GM08714 (cell line): ENCODE data around the gene CCK.

Source experiments
- H3K4me3 ChIP-seq: fragments of 200-500 bp; sonication (Bioruptor generic); 2 replicates; pipeline ENCODE4 v1.5.1; 2014; ENCODE audit warnings: mild to moderate bottlenecking, low read length, inconsistent platforms
- ZNF274 ChIP-seq: IDR thresholded peaks from 2 replicates; pipeline ENCODE4 v1.6.1; 2012; ENCODE audit warnings: mild to moderate bottlenecking, low read depth, low read length

CCK gene

DNA sequence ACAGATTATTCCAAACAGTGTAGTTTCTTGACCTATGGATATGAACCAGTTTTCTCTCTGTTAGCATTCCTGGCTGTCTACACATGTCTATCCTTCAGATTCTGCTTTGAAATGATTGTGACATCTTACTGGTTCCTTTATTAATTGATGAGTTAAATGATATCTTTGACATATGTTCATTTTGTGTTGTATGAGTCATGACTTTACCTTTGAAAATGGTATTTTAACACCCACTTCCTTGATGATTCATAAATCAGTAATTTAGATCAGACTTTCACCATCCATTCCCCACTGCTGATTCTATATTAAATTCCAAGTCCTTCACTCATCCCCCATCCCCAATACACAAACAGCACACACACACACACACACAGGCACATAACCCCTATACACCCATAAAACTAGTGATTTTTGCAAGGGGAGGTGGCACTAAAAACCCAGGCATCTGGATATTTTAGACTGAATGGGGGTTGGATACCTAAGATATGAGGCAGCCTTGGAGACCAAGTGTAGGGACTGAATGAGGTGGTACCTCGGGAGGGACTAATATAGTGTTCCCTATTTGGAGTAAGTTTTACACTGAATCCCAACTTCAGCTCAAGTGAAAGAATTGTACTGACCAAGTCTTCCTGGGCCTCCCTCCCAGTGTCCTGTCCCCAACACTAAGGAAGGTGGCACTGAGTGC, 9.7 kb downstream of the CCK start:
- H3K4me3 ChIP-seq: no peak overlapping the region

DNA sequence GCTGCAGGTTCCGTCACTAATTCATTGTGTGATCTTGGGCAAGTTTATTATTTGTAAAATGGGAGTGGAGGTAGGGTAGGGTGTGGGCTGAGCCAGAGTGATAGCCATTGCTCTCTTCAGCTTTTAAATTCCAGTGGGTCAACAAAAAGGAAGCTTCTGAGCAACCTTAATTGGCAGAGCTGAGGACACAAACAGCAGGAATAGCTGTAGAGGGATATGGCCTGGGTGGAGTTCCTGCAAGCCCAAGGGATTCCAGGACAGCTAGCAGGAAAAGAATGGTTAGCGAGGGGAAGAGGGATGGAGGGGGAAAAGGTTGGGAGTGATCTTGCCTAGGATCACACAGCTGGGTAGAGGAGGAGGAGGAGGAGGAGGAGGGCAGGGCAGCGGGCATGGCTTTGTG, 11.4 kb downstream of the CCK start:
- no peak overlapping the region for H3K4me3 ChIP-seq
- no peak for TF ChIP-seq ZNF274

More for the DNA sequence above, 9.7 kb downstream of the CCK start:
- TF ChIP-seq ZNF274: no peak

DNA sequence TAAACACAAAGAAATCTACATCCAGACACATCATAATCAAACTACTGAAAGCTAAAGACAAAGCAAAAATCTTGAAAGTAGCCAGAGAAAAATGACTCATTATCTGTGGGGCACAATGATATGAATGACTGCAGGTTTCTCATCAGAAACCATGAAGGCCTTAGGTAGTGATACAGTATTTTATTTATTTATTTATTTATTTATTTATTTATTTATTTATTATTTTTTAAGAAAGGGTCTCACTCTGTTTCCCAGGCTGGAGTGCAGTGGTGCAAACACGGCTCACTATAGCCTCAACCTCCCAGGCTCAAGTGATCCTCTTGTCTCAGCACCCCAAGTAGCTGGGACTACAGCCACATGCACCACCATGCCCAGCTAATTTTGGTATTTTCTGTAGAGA, 15.2 kb downstream of the CCK start:
- TF ChIP-seq ZNF274: no peak

DNA sequence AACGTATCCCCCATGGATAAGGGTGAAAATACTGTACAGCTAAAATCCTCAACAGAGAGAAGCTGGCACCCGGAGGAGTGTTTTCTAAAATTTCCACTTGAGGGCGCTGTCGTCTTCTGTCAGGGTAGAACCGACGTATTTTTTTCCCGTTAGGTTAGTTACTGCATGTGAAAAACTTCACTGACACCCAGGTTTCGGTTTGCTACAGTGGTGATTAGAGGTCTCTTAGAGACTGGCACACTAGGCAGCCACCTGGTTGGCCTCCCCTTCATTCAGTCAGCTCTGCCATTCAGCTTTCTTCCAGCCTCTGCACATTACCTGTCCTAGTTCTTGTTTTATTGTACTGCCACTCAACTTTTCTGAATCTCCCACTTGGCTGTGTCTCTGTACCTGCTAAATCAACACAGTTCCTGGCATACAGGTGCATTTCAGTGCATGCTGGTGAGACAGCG, 18.4 kb downstream of the CCK start:
- no peak overlapping the region for H3K4me3 ChIP-seq

More for the DNA sequence above, 15.2 kb downstream of the CCK start:
- H3K4me3 ChIP-seq: no peak overlapping the region

DNA sequence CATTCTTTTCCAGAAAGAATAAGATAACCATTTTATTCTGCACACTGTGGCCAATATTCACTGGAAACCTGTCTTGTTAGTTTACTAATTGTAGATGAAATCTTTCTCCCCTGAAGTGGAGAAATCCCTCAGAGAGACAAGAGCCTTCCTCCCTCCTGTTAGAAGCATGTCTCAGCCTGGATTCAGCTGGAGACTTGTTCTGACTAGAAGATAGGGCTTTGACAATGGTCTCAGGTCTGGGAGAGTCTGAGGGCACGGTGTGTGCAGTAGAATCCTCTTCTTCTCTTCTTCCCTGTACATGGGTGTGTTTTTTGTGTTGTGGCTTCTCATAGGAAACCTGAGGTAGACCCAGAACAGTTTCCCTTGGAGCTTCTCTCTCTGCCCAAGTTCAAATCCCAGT, 19.9 kb downstream of the CCK start:
- TF ChIP-seq ZNF274: no peak
- H3K4me3 ChIP-seq: no peak overlapping the region

More for the DNA sequence above, 18.4 kb downstream of the CCK start:
- no peak for TF ChIP-seq ZNF274

DNA sequence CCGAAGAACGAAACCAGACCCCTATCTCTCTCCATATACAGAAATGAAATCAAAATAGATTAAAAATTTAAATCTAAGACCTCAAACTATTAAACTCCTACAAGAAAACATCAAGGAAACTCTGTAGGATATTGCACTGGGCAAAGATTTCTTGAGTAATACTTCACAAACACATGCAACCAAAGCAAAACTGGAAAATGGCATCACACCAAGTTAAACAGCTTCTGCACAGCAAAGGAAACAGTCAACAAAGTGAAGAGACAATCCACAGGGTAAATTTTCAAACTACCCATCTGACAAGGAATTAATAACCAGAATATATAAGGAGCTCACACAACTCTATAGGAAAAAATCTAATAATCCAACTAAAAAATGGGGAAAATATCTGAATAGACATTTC, 29.4 kb downstream of the CCK start:
- TF ChIP-seq ZNF274: no peak

DNA sequence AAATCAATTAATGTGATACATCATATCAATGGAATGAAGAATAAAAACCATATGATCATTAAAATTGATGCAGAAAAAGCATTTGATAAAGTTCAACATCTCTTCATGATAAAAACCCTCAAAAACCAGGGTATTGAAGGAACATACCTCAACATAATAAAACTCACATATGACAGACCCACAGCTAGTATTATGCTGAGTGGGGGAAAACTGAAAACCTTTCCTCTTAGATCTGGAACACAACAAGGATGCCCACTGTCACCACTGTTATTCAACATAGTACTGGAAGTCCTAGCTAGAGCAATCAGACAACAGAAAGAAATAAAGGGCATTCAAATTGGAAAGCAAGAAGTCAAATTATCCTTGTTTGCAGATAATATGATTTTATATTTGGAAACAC, 30.5 kb downstream of the CCK start:
- no peak overlapping the region for H3K4me3 ChIP-seq
- no peak for TF ChIP-seq ZNF274

More for the DNA sequence above, 29.4 kb downstream of the CCK start:
- no peak overlapping the region for H3K4me3 ChIP-seq

DNA sequence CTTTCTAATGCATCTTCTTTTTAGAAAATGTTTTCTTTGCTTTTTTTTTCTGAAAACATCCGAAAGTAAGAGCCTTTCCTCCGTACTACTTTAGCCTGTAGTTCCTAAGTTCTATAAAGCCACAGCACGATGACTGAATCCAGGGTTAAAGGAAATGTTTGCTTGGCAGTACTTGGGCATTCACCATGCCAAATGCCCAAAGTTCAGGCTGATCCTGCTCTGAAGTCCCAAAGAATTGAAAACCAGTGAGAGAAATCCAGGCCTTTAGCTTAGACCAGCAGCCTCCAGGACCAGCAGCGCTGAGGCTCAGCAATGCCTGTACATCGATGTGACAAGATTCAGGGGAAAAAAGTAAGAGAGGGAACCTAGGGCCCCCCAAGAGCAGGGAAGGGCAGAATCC, 35.1 kb downstream of the CCK start:
- no peak for TF ChIP-seq ZNF274

DNA sequence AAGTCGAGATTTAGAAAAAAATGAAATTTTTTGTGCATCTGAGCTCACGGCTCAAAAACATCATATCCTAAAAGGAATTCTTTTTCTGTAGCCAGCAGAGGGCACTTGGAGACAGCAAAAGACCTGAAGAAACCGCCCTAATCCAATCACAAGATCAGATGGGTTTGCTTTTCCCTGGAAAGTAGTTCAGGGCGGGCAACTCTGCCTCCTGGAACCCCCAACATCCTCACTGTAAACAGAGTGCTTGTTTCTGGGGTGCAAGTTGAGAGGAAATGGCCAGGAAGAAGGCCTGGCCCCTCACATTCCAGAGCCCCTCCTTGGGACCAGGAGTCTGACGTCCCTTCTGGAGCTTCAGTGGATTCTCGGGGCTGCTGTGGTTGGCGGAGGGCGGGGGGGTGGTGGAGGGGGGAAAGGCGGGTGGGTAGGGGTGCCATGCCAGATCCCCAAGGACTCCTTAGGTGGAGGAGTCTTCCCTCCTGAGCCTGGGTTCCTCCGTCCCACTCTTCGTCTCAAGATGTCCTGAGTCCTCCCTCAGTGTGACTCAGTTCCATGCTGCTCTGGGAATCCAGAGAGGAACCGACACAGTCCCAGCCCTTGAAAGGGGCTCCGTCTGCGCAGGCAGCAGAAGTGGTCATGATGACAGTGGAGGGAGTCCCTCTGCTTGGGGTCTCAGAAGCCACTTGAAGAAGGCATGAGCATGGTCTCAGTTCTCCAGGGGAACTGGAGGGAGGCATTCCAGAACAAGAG, 35.9 kb downstream of the CCK start:
- TF ChIP-seq ZNF274: no peak
- H3K4me3 ChIP-seq: no peak overlapping the region

More for the DNA sequence above, 35.1 kb downstream of the CCK start:
- no peak overlapping the region for H3K4me3 ChIP-seq

DNA sequence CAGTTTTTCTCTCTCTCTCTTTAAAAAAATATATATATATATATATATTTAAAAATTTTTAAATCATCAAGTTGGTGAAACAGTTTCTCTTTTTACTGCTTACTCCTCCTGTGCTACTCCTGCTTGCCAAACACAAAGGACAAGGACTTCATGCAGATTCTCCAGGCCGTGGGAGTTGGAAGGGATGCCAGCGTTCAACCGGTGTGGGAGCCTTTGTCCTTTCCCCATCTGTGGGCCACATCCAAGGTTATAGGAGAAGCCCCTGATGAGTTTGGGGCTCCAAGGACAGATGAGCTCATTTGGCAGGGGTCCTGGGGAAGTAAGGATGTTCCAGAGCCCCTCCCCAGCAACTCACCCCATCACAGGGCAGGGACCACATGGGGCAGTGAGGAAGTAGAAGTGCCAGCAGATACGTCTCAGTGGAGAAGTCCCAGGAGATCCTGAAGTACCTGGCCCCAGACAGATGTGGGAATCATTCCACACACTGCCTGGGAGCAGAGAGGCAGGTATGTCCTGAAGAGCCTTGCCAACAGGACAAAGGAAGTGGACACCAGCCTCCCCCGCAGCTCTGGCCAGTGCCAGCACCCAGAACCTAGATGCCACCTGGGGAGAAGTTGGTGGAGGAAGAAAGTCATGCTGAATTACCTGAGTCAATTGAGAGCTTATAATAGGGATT, 36.6 kb downstream of the CCK start:
- H3K4me3 ChIP-seq: no peak overlapping the region
- TF ChIP-seq ZNF274: no peak

DNA sequence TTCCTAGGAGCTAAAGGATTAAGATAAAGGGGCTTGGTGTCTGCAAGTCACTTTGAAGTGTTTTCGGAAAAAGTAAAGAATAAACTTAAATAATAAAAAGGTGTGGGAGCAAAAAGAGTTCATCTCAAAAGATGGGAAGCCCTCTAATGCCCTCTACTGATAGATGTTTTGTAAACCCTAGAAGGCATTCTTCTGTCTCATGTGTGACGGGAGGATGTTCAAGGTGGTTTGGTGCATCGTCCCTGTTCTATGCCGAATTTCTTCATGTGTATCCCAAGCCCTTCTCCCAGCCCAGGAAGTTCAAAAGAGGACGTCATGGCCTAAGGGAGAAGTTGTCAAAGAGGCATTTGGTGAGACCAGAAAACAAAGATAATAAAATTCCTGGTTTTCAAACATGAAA, 37.2 kb downstream of the CCK start:
- no peak for TF ChIP-seq ZNF274
- no peak overlapping the region for H3K4me3 ChIP-seq

DNA sequence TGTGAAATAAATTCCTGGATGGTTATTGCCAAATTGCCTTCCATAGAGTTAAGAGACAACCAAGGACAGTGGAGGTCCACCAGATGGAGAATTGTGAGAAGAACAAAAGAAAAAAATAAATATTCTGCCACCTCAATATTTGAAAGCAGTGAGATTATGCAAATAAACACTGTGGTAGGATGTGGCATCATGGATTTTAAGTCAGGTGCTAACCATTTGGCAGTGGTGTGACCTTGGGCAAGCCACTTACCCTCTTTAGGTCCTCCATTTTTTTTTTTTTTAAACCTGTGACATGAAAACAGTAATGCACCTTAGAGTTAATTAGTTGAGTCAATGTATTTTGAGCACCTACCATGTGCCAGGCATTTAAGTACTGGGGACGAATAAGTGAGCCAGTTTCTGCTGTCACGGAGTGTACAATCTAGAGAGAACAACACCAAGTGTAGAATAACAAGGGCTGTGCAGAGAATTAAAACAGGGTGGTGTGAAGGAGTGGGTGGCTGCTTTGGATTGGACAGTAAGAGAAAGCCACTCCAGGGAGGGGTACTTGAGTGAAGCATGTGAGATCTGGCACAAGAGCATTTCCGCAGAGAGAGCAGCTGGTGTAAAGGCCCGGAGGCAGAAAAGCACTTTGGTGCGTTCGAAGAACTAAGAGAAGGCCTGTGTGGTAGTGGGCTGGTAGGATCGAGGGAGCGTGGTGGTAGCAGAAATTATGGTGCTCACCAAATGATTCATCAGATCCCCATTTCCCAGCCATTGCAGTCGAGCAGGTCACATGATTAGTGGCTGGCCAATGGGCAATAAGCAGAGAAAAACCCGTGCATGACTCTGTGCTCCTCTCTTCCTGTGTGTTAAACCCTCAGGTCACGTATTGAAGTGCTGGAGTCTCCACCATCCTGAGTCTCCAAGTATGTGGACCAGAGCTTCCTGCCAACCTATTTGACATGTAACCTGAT, 39.2 kb downstream of the CCK start:
- TF ChIP-seq ZNF274: no peak
- H3K4me3 ChIP-seq: no peak overlapping the region

DNA sequence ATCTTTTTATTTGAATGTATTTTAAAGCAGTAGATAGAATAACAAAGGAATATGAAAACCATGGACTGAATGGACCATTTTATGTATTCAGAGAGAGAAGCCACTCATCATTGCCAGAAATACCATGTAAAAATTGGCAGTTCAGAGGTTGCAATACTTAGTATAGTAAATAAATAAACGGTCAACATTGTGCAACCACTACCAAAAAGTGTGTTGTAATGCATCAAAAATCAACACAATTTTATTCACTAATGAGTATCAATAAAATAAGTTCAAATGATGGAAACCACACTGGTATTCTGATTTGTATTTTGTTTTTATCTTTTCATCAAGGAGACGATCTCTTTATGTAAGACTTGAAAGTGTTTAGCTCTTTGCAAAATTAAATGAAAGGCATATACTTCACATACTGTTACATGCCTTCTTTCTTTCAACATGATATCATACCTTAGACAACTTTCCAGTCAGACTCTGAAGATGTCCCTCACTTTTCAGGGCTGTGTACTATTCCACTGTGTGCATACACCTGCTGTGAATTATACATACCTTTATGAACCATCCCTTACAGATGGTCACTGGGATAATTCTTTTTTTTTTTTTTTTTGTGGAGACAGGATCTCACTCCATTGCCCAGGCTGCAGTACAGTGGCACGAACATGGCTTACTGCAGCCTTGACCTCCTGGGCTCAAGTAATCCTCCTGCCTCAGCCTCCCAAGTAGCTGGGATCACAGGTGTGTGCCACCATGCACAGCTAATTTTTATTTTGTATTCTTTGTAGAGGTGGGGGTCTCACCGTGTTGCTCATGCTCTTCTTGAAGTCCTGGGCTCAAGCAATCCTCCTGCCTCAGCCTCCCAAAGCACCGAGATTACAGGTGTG, 40.3 kb downstream of the CCK start:
- no peak for TF ChIP-seq ZNF274

More for the DNA sequence above, 40.3 kb downstream of the CCK start:
- H3K4me3 ChIP-seq: no peak overlapping the region
